Neural crest cell (in vitro differentiated cells): ENCODE data around the gene CYB5B. TPM values are rescaled to one million over a fixed set of nuclear protein-coding genes. Genes with fewer than 3 reads are reported as not detected.

ENCODE experiments used
- DNase-seq: peaks from one replicate; pipeline ENCODE4 v3.0.0; 2021; ENCODE audit warnings: low read depth, mixed read lengths, low spot score
- H3K27ac Mint-ChIP-seq: one replicate; pipeline ENCODE4 v1.8.0; 2021; ENCODE audit warnings: mild to moderate bottlenecking, mixed read lengths; ENCODE audit not compliant: unreplicated experiment
- H3K27me3 Mint-ChIP-seq: 2 replicates; pipeline ENCODE4 v1.8.0; 2021; ENCODE audit warnings: low read depth, mild to moderate bottlenecking, mixed read lengths
- H3K36me3 Mint-ChIP-seq: 2 replicates; pipeline ENCODE4 v1.8.0; 2021; ENCODE audit warnings: low read depth, mild to moderate bottlenecking, mixed read lengths
- H3K4me1 Mint-ChIP-seq: 2 replicates; pipeline ENCODE4 v1.8.0; 2021; ENCODE audit warnings: mixed read lengths
- H3K4me3 Mint-ChIP-seq: one replicate; pipeline ENCODE4 v1.8.0; 2021; ENCODE audit warnings: mild to moderate bottlenecking, mixed read lengths
- H3K9me3 Mint-ChIP-seq: 2 replicates; pipeline ENCODE4 v1.8.0; 2021; ENCODE audit warnings: mixed read lengths
- CTCF ChIP-seq: fragments of 200-600 bp; sonication (generic); conservative IDR thresholded peaks from 2 replicates; pipeline ENCODE4 v1.5.0; 2021; ENCODE audit warnings: antibody characterized with exemption, mild to moderate bottlenecking
- long read RNA-seq: library from polyadenylated mRNA; unstranded; transcript quantifications from one replicate; pipeline ENCODE4 v2.0.0, GENCODE V29; 2020
- total RNA-seq: library from RNA; stranded (reverse); gene quantifications from 2 replicates; pipeline ENCODE4 v1.2.1, GENCODE V29; 2021

The CYB5B gene, protein sequence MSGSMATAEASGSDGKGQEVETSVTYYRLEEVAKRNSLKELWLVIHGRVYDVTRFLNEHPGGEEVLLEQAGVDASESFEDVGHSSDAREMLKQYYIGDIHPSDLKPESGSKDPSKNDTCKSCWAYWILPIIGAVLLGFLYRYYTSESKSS
- total RNA-seq, result 209 and 221 TPM in 2 replicates
- long read RNA-seq, full-length matches to known transcripts, result 557 of 574 reads
- long read RNA-seq, partial matches to known transcripts, result 4 of 574 reads
- long read RNA-seq, other reads (novel, unspliced or antisense), result 13 of 574 reads

DNA sequence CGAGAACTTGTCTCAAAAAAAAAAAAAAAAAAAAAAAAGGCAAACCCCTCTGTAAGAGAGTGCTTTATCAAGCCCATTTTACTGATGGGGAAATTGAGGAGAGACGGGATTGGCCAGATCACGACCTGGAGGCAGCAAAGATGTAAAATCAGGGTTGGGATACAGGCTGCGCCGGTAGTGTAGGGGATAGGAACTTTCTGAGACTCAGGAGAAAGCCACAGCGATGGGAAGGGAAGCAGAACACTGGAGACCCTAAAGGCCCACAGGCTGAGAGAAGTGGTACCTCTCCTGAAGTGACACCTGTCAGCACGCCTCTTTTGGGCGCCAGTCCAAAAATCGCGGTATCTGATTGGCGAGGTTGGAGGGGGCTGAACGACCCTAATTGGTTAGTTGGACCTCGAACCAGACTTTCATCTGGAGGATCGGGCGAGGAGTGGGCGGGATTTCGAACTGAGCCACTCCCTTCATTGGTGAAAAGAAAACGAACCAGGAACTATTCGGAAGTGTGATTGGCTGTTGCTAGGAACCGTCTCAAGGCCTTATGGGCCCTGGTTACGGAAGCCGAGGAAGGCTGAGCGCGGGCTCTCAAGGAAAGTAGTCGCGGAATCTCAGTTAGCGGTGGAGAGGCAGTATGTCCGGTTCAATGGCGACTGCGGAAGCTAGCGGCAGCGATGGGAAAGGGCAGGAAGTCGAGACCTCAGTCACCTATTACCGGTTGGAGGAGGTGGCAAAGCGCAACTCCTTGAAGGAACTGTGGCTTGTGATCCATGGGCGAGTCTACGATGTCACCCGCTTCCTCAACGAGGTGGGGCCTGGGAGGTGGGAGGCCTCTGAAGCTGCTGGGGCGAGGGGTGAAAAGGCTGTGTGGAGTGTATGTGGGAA lies at the start of gene CYB5B:
Gene CYB5B, plus strand, starts transcription at position 567 of the 882 bp plus-strand sequence. Its CDS starts 65 bp downstream, at position 632.
- TF ChIP-seq CTCF, result no peak
- H3K27ac Mint-ChIP-seq, result peak within 1 kb of the TSS; percentile 87
- H3K4me3 Mint-ChIP-seq, result peak within 1 kb of the TSS; percentile 95
- no peaks in the 10 kb centered on the region for H3K27me3 Mint-ChIP-seq
- peak; percentile 78 for DNase-seq
- H3K4me1 Mint-ChIP-seq, result peaks cover 31% of the 10 kb centered on the region
- peaks cover 24% of the 10 kb centered on the region for H3K36me3 Mint-ChIP-seq
- peaks cover 12% of the 10 kb centered on the region for H3K9me3 Mint-ChIP-seq

DNA sequence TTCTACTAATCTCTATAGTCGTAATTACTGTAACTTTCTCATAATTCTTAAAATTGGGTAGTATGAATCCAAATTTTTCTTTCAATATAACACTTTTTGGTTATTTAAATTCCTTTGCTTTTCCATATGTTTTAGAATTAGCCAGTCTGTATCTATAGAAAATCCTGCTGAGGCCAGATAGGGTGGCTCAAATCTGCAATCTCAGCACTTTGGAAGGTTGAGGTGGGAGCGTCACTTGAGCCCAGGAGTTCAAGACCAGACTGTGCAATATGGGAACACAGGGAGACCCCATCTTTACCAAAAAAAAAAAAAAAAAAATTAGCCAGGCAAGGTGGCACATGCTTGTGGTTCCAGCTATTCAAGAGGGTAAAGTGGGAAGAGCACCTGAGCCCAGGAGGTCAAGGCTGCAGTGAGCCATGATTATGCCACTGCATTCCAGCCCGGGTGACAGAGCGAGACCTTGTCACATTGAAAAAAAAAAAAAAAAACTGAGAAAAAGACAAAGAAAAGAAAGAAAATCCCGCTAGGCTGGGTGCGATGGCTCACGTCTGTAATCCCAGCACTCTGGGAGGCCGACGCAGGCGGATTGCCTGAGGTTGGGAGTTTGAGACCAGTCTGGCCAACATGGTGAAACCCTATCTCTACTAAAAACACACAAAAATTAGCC lies 47.9 kb upstream of the CYB5B start:
- DNase-seq, result no peak
- peaks cover 4% of the 10 kb centered on the region for H3K4me1 Mint-ChIP-seq
- H3K4me3 Mint-ChIP-seq, result no peak overlapping the region
- H3K27ac Mint-ChIP-seq, result no peak overlapping the region
- no peak for TF ChIP-seq CTCF
- H3K9me3 Mint-ChIP-seq, result no peaks in the 10 kb centered on the region
- H3K27me3 Mint-ChIP-seq, result no peaks in the 10 kb centered on the region
- peaks cover 17% of the 10 kb centered on the region for H3K36me3 Mint-ChIP-seq

DNA sequence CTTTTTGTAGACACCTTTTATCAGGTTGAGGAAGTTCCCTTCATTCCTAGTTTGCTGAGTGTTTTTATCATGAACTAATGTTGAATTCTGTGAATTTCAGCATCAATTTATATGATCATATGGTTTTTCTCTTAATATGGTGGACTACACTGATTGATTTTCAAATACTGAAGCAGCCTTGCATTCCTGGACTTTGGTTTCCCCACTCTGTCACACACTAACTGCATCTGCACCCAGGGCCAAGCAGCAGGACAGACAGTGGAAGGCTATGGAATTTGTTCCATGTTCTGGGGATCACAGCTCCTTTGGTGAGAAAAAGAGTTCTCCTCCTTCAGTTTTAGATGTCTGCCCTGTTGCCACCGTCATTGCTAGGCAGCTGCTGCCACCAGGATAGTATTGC lies 46.4 kb upstream of the CYB5B start:
- no peaks in the 10 kb centered on the region for H3K27me3 Mint-ChIP-seq
- H3K27ac Mint-ChIP-seq, result no peak overlapping the region
- no peak for DNase-seq
- H3K9me3 Mint-ChIP-seq, result no peaks in the 10 kb centered on the region
- no peak overlapping the region for H3K4me3 Mint-ChIP-seq
- no peak for TF ChIP-seq CTCF
- H3K4me1 Mint-ChIP-seq, result peaks cover 4% of the 10 kb centered on the region
- peaks cover 21% of the 10 kb centered on the region for H3K36me3 Mint-ChIP-seq

GRCh38 chr16:69378760-69379159 lies 45.7 kb upstream of the CYB5B start:
- H3K4me3 Mint-ChIP-seq, result no peak overlapping the region
- H3K27me3 Mint-ChIP-seq, result no peaks in the 10 kb centered on the region
- peaks cover 21% of the 10 kb centered on the region for H3K36me3 Mint-ChIP-seq
- no peak overlapping the region for H3K27ac Mint-ChIP-seq
- H3K4me1 Mint-ChIP-seq, result peaks cover 8% of the 10 kb centered on the region
- DNase-seq, result no peak
- no peaks in the 10 kb centered on the region for H3K9me3 Mint-ChIP-seq
- TF ChIP-seq CTCF, result no peak

DNA sequence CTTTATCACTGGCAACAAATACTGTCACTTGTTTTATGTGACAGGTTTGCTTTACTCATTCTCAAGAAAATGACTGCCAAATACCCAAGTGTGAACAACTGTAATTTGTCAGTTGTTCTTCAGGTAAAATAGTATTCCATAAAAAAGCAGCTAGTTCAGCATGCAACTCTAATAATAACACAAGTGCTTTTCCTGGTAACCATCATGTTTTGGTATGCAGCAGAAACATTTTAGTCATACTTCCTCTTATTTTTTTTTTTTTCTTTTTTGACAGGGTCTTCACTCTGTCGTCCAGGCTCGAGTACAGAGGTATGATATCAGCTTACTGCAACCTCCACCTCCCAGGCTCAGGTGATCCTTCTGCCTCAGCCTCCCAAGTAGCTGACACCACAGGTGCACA lies 43.2 kb upstream of the CYB5B start:
- Mint-ChIP-seq H3K27me3 (no peaks in the 10 kb centered on the region), H3K9me3 (no peaks in the 10 kb centered on the region), H3K4me1 (peaks cover 26% of the 10 kb centered on the region), H3K36me3 (peaks cover 23% of the 10 kb centered on the region), H3K27ac (no peak overlapping the region), H3K4me3 (no peak overlapping the region)
- DNase-seq, result no peak
- no peak for TF ChIP-seq CTCF
